HL-60 (cell line): ENCODE measurements around the gene PCED1B.
A peak's percentile ranks its signal among the peaks of the same experiment; 100 is the strongest.

Experiments
- DNase-seq, 2 experiments: peaks; one replicate each; pipeline ENCODE4 v3.0.0-alpha.2; 2010 to 2020; ENCODE audit warnings: low read depth in 1 of 2, low spot score in 1 of 2
- H3K27ac ChIP-seq: fragments of 250-450 bp; sonication (Bioruptor Pico); replicated peaks from 2 replicates; pipeline ENCODE4 v1.5.1; 2020; ENCODE audit warnings: mild to moderate bottlenecking, moderate library complexity
- H3K27me3 ChIP-seq: fragments of 250-450 bp; sonication (Bioruptor Pico); 2 replicates; pipeline ENCODE4 v1.5.1; 2021; ENCODE audit warnings: mild to moderate bottlenecking, moderate library complexity; ENCODE audit not compliant: insufficient read depth, poor library complexity, severe bottlenecking
- H3K4me3 ChIP-seq: replicated peaks from 2 replicates; pipeline ENCODE4 v1.5.1; 2011; ENCODE audit warnings: mild to moderate bottlenecking, control low read depth, low read length; ENCODE audit not compliant: insufficient read depth
- GABPA ChIP-seq: IDR thresholded peaks from 2 replicates; pipeline ENCODE4 v1.6.1; 2012; ENCODE audit warnings: low read depth
- POLR2AphosphoS5 ChIP-seq: IDR thresholded peaks from 2 replicates; pipeline ENCODE4 v1.6.1; 2012; ENCODE audit warnings: low read depth
- SPI1 ChIP-seq: IDR thresholded peaks from 2 replicates; pipeline ENCODE4 v1.6.1; 2012; ENCODE audit warnings: low read depth, mild to moderate bottlenecking, borderline replicate concordance
- TF ChIP-seq, protein P1 (sequence below): IDR thresholded peaks from one replicate; pipeline ENCODE4 v1.5.1; 2011; ENCODE audit warnings: low read length, control low read depth, inconsistent platforms; ENCODE audit not compliant: insufficient read depth
- TF ChIP-seq, protein P2 (sequence below): IDR thresholded peaks from 2 replicates; pipeline ENCODE4 v1.6.1; 2012; ENCODE audit warnings: low read depth; ENCODE audit not compliant: insufficient replicate concordance

PCED1B gene

DNA sequence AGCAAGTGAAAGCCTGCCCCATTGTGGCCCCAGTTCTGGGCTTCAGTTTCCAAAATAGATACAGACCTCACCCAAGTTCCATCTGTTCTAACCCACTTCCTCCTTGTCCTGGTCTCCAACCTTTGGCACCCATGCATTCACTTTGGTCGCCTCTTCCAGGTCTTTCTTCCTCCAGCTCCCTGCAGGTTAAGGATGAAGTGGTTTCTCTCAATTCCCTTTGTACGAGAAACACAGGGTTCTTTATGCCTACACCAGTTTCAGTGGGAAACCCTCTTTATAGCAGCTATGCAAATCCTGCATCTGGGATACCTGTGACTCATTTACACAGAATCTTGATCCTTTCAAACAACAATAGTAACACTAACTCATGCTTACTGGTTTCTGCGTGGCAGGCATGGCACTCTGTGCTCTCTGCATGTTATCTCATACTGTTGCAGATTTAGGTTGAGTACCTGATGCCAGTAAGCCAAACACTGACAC, 110.9 kb downstream of the PCED1B start:
- peak in 1 of 2 experiments; percentile 9 for DNase-seq
- no peaks in the 10 kb centered on the region for H3K27me3 ChIP-seq
- H3K4me3 ChIP-seq, result no peak overlapping the region
- peak; percentile 58; the same call in 1 of the 2 replicates for TF ChIP-seq SPI1
- no peak for TF ChIP-seq GABPA
- H3K27ac ChIP-seq, result no peak overlapping the region

DNA sequence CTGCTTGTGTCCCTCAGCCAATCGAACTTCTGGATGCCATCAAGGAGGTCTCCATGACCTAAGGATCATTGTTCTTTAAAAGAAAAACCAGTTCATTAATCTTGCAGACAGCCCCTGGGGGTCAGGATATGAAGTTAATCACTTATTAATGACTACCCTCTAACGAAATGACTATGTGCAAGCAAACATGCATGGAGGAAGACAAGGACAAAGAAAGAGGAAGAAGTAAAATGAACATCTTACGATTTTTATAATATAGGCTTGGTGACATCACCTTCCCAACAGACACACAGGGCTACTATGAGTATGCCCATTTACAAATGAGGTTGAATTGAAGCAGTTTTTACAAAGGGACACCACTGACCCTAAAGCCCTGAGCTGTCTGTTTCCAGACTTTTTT, 111.5 kb downstream of the PCED1B start:
- no peak overlapping the region for H3K4me3 ChIP-seq
- no peak for DNase-seq
- H3K27me3 ChIP-seq, result no peaks in the 10 kb centered on the region
- TF ChIP-seq GABPA (no peak), SPI1 (no peak), POLR2AphosphoS5 (no peak)
- H3K27ac ChIP-seq, result no peak overlapping the region

DNA sequence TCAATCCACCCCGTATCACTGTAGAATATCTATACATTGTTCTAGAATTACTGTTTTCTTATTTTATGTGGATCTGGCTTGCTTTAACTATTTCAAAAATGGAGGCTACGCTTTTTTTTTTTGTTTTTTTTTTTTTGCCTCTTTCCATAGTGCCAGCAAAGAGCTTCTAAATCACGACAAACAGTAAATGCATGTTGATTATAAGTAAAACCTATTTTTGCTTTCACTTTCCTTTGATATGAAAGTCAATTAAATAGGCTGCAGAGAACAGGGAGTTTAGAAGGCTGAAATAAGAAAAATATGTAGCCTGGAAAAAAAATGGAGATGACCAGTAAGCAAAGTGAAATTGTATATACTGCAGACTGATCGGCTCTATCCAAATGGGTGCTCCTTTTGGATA, 112.6 kb downstream of the PCED1B start:
- no peaks in the 10 kb centered on the region for H3K27me3 ChIP-seq
- no peak for DNase-seq
- H3K4me3 ChIP-seq, result no peak overlapping the region
- TF ChIP-seq SPI1 (no peak), POLR2AphosphoS5 (no peak), GABPA (no peak)
- TF ChIP-seq, protein P1, sequence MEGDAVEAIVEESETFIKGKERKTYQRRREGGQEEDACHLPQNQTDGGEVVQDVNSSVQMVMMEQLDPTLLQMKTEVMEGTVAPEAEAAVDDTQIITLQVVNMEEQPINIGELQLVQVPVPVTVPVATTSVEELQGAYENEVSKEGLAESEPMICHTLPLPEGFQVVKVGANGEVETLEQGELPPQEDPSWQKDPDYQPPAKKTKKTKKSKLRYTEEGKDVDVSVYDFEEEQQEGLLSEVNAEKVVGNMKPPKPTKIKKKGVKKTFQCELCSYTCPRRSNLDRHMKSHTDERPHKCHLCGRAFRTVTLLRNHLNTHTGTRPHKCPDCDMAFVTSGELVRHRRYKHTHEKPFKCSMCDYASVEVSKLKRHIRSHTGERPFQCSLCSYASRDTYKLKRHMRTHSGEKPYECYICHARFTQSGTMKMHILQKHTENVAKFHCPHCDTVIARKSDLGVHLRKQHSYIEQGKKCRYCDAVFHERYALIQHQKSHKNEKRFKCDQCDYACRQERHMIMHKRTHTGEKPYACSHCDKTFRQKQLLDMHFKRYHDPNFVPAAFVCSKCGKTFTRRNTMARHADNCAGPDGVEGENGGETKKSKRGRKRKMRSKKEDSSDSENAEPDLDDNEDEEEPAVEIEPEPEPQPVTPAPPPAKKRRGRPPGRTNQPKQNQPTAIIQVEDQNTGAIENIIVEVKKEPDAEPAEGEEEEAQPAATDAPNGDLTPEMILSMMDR, result no peak
- TF ChIP-seq, protein P2, sequence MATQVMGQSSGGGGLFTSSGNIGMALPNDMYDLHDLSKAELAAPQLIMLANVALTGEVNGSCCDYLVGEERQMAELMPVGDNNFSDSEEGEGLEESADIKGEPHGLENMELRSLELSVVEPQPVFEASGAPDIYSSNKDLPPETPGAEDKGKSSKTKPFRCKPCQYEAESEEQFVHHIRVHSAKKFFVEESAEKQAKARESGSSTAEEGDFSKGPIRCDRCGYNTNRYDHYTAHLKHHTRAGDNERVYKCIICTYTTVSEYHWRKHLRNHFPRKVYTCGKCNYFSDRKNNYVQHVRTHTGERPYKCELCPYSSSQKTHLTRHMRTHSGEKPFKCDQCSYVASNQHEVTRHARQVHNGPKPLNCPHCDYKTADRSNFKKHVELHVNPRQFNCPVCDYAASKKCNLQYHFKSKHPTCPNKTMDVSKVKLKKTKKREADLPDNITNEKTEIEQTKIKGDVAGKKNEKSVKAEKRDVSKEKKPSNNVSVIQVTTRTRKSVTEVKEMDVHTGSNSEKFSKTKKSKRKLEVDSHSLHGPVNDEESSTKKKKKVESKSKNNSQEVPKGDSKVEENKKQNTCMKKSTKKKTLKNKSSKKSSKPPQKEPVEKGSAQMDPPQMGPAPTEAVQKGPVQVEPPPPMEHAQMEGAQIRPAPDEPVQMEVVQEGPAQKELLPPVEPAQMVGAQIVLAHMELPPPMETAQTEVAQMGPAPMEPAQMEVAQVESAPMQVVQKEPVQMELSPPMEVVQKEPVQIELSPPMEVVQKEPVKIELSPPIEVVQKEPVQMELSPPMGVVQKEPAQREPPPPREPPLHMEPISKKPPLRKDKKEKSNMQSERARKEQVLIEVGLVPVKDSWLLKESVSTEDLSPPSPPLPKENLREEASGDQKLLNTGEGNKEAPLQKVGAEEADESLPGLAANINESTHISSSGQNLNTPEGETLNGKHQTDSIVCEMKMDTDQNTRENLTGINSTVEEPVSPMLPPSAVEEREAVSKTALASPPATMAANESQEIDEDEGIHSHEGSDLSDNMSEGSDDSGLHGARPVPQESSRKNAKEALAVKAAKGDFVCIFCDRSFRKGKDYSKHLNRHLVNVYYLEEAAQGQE, result no peak
- H3K27ac ChIP-seq, result no peak overlapping the region

DNA sequence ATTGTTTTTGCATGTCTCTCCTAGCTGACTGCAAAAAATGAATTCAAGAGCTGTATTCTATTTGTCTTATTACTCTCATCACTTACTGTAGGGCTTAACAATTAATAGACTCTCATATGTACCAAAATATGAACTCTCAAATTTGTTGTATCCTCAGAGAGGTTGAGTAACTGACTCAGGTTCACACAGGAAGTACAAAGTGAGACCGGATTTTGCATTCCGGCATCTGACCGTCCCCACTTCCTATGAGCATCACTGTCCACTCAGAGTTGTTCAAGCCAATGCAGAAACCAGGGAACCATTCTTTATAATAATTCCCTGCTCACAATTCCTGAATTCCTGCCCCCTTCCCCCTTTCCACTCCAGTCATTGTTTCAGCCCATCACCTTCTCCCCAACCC, 113.6 kb downstream of the PCED1B start:
- TF ChIP-seq GABPA, result no peak
- TF ChIP-seq, protein P1, result no peak
- no peak for TF ChIP-seq POLR2AphosphoS5
- DNase-seq, result no peak
- Histone ChIP-seq H3K27ac (no peak overlapping the region), H3K27me3 (no peaks in the 10 kb centered on the region), H3K4me3 (no peak overlapping the region)

DNA sequence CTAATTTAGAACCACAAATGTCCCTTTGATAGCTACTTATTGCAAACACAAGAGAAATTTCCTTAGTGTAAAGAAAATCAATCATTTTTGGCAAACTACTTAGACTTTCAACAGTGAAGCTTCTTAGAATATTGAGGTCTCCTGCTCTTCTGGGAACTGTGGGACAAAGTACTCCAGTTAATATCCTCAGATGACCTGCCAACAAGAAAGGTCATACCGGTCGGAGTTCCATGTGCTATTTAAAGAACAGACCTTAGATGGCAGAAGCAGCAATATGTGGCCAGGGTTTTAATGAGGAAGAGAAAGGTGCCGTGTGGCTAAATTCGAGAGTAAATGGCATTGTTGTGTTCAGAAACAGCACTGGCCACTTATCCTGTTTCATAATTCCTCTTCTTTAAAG, 115.1 kb downstream of the PCED1B start:
- H3K27ac ChIP-seq, result no peak overlapping the region

More for the DNA sequence above, 115.1 kb downstream of the PCED1B start:
- DNase-seq, result peak; percentile 16 to 45
- H3K27me3 ChIP-seq, result no peaks in the 10 kb centered on the region
- no peak overlapping the region for H3K4me3 ChIP-seq
- no peak for TF ChIP-seq POLR2AphosphoS5
- TF ChIP-seq GABPA, result no peak
- peak; percentile 11; the same call in 1 of the 2 replicates for TF ChIP-seq SPI1
- TF ChIP-seq, protein P1, result no peak
- TF ChIP-seq, protein P2, result no peak
